HL-60/S4 (cell line): ENCODE results near the gene NIP7.

Experiments
- in situ Hi-C: fragments of 300-500 bp; cut with MboI; formaldehyde crosslinking; loops from 2 replicates; pipeline ENCODE4 v1.14.3; 2022; ENCODE audit warnings: low sequenced_read_pairs

NIP7 gene

GRCh38 chr16:69381231-69381630, 41.7 kb downstream of the NIP7 start:
- in situ Hi-C loops: no loop called here

- in situ Hi-C loops: no loop called here
Observed at GRCh38 chr16:69382421-69382820, 42.8 kb downstream of the NIP7 start.

GRCh38 chr16:69384974-69385373, 45.4 kb downstream of the NIP7 start:
- in situ Hi-C loops: no loop called here

- in situ Hi-C loops: no loop called here
Observed at GRCh38 chr16:69386596-69386995, 47.0 kb downstream of the NIP7 start.
